Activated CD4-positive, alpha-beta T cell treated with anti-CD3 and anti-CD28 coated beads, Interleukin-2, Interleukin-6, amounts not matched to agents 100 ng/mL and 50 ng/mL, durations not matched to agents 16 hours and 8 hours (primary cell): Measurements from ENCODE around the gene CPNE4.
"Not testable (repeated sequence)": the region's sequence is repeated elsewhere in the genome, so short reads cannot be mapped to it uniquely, and the experiment has no call there.

Source experiments
- DNase-seq: peaks from one replicate; pipeline ENCODE4 v3.0.0-alpha.2; 2020

Gene CPNE4

GRCh38 chr3:132016061-132017041 is 18.5 kb downstream of the CPNE4 start:
- DNase-seq, result no peak

- no peak for DNase-seq
Observed at GRCh38 chr3:132014105-132014504, 20.7 kb downstream of the CPNE4 start.

GRCh38 chr3:132009241-132009640 is 25.6 kb downstream of the CPNE4 start:
- no peak for DNase-seq

- DNase-seq, result no peak
Observed at GRCh38 chr3:132008837-132009236, 26.0 kb downstream of the CPNE4 start.

- no peak for DNase-seq
Observed at GRCh38 chr3:132007617-132008016, 27.2 kb downstream of the CPNE4 start.

- peak; percentile 27 for DNase-seq
Observed at GRCh38 chr3:132006605-132007204, 28.1 kb downstream of the CPNE4 start.

GRCh38 chr3:132004571-132004970 is 30.2 kb downstream of the CPNE4 start:
- no peak for DNase-seq

- DNase-seq, result no peak
Observed at GRCh38 chr3:132003685-132004084, 31.1 kb downstream of the CPNE4 start.

GRCh38 chr3:132001999-132002398 is 32.8 kb downstream of the CPNE4 start:
- no peak for DNase-seq

- DNase-seq, result no peak
Observed at GRCh38 chr3:132001036-132001435, 33.8 kb downstream of the CPNE4 start.

GRCh38 chr3:131998027-131998426 is 36.8 kb downstream of the CPNE4 start:
- DNase-seq, result no peak

- no peak for DNase-seq
Observed at GRCh38 chr3:131995891-131996290, 38.9 kb downstream of the CPNE4 start.

- DNase-seq, result no peak
Observed at GRCh38 chr3:131989318-131989717, 45.5 kb downstream of the CPNE4 start.

GRCh38 chr3:131988209-131988608 is 46.6 kb downstream of the CPNE4 start:
- no peak for DNase-seq

GRCh38 chr3:131983689-131984088 is 51.1 kb downstream of the CPNE4 start:
- DNase-seq, result no peak

GRCh38 chr3:131981323-131981722 is 53.5 kb downstream of the CPNE4 start:
- DNase-seq, result no peak

GRCh38 chr3:131976448-131976847 is 58.4 kb downstream of the CPNE4 start:
- DNase-seq, result no peak

GRCh38 chr3:131975047-131975446 is 59.8 kb downstream of the CPNE4 start:
- DNase-seq, result no peak

GRCh38 chr3:131973731-131974130 is 61.1 kb downstream of the CPNE4 start:
- DNase-seq, result no peak

- DNase-seq, result no peak
Observed at GRCh38 chr3:131972550-131972949, 62.3 kb downstream of the CPNE4 start.

GRCh38 chr3:131972091-131972490 is 62.7 kb downstream of the CPNE4 start:
- DNase-seq, result no peak

GRCh38 chr3:131963442-131963841 is 71.4 kb downstream of the CPNE4 start:
- not testable (repeated sequence) for DNase-seq

- no peak for DNase-seq
Observed at GRCh38 chr3:131962982-131963381, 71.8 kb downstream of the CPNE4 start.

GRCh38 chr3:131960324-131960723 is 74.5 kb downstream of the CPNE4 start:
- DNase-seq, result no peak
